Upper lobe of right lung (tissue), 1 donor: Measurements from ENCODE around the gene SH3GL1. TPM values are rescaled to one million over a fixed set of nuclear protein-coding genes. Genes with fewer than 3 reads are reported as not detected.

Experiments
- ATAC-seq: fragments of 200-7000 bp; cut with Tn5 transposase; one replicate; pipeline ENCODE4 v1.9.1; 2020; ENCODE audit warnings: mild to moderate bottlenecking, moderate library complexity
- DNase-seq: peaks from one replicate; pipeline ENCODE4 v3.0.0-alpha.2; 2020
- H3K27ac ChIP-seq: fragments of 200-600 bp; one replicate; pipeline ENCODE4 v1.8.0; 2022
- H3K27me3 ChIP-seq: fragments of 200-600 bp; one replicate; pipeline ENCODE4 v1.8.0; 2022; ENCODE audit warnings: mild to moderate bottlenecking
- H3K36me3 ChIP-seq: fragments of 200-600 bp; one replicate; pipeline ENCODE4 v1.8.0; 2022
- H3K4me1 ChIP-seq: fragments of 200-600 bp; one replicate; pipeline ENCODE4 v1.8.0; 2022
- H3K4me3 ChIP-seq: fragments of 200-600 bp; one replicate; pipeline ENCODE4 v1.8.0; 2022; ENCODE audit warnings: mild to moderate bottlenecking
- H3K9me3 ChIP-seq: fragments of 200-600 bp; one replicate; pipeline ENCODE4 v1.8.0; 2022
- CTCF ChIP-seq: fragments of 200-600 bp; IDR thresholded peaks from one replicate; pipeline ENCODE4 v1.8.0; 2022; ENCODE audit warnings: antibody characterized with exemption
- intact Hi-C: fragments of 100-400 bp; cut with DNase I; formaldehyde crosslinking; loops from one replicate; pipeline ENCODE4 v1.11.0; 2022
- total RNA-seq: library from RNA; stranded (reverse); fragmentation: NEBNext Ultra II Directional; extraction: Animal tissue kit (Norgen Biotek cat#: 25700); gene quantifications from one replicate; pipeline ENCODE4 v1.2.1, GENCODE V29; 2021
- donor health status: DM: no; HTN: yes; CAD: no; lungs with severe emphysema.

SH3GL1 gene
- total RNA-seq, 1 donor from 2014 or later = 47.6 TPM

- Histone ChIP-seq H3K4me1 (no peaks in the 10 kb centered on the region), H3K36me3 (peaks cover 7% of the 10 kb centered on the region), H3K4me3 (no peak overlapping the region), H3K27me3 (no peaks in the 10 kb centered on the region), H3K27ac (no peak overlapping the region), H3K9me3 (no peaks in the 10 kb centered on the region)
- DNase-seq (no peak), ATAC-seq (no peak)
- TF ChIP-seq CTCF = no peak
- intact Hi-C loops = no loop called here
Measured at GRCh38 chr19:4434391-4434790, 34.0 kb upstream of the SH3GL1 start.

GRCh38 chr19:4432918-4433506 is 32.7 kb upstream of the SH3GL1 start:
- intact Hi-C loops = no loop called here
- Histone ChIP-seq H3K9me3 (no peaks in the 10 kb centered on the region), H3K4me3 (no peak overlapping the region), H3K4me1 (no peaks in the 10 kb centered on the region), H3K27me3 (no peaks in the 10 kb centered on the region), H3K36me3 (peaks cover 7% of the 10 kb centered on the region), H3K27ac (no peak overlapping the region)
- no peak for DNase-seq
- ATAC-seq = no peak
- no peak for TF ChIP-seq CTCF

- H3K9me3 ChIP-seq = no peaks in the 10 kb centered on the region
- peaks cover 7% of the 10 kb centered on the region for H3K36me3 ChIP-seq
- no peaks in the 10 kb centered on the region for H3K27me3 ChIP-seq
- DNase-seq (peak; percentile 83), ATAC-seq (peak; percentile 85)
- H3K4me1 ChIP-seq = no peaks in the 10 kb centered on the region
- intact Hi-C loops = no loop called here
- no peak for TF ChIP-seq CTCF
- H3K27ac ChIP-seq = no peak overlapping the region
- no peak overlapping the region for H3K4me3 ChIP-seq
Measured at GRCh38 chr19:4431808-4432674, 31.7 kb upstream of the SH3GL1 start.

GRCh38 chr19:4431296-4431695 is 30.9 kb upstream of the SH3GL1 start:
- no peaks in the 10 kb centered on the region for H3K9me3 ChIP-seq
- DNase-seq = no peak
- no peak for ATAC-seq
- no peak for TF ChIP-seq CTCF
- H3K4me1 ChIP-seq = no peaks in the 10 kb centered on the region
- peak overlapping the region; percentile 24 for H3K27ac ChIP-seq
- intact Hi-C loops = no loop called here
- no peaks in the 10 kb centered on the region for H3K27me3 ChIP-seq
- peaks cover 7% of the 10 kb centered on the region for H3K36me3 ChIP-seq
- H3K4me3 ChIP-seq = no peak overlapping the region

- peak; percentile 71 for ATAC-seq
- Histone ChIP-seq H3K4me1 (no peaks in the 10 kb centered on the region), H3K4me3 (no peak overlapping the region), H3K36me3 (peaks cover 7% of the 10 kb centered on the region), H3K27ac (no peak overlapping the region), H3K9me3 (no peaks in the 10 kb centered on the region), H3K27me3 (no peaks in the 10 kb centered on the region)
- DNase-seq = no peak
- intact Hi-C loops = no loop called here
- TF ChIP-seq CTCF = no peak
Measured at GRCh38 chr19:4430760-4431159, 30.4 kb upstream of the SH3GL1 start.
